Endothelial cell of umbilical vein (primary cell): ENCODE results near the gene CROCC2. TPM values are rescaled to one million over a fixed set of nuclear protein-coding genes. Genes with fewer than 3 reads are reported as not detected.

Source experiments
- BruUV-seq: library from RNA; stranded (reverse); fragments of 400-500 nt; replicated peaks from 2 replicates; lab custom pipeline; 2021; lab: Mats Ljungman, UMichigan
- CTCF ChIA-PET: fragments of 300-600, 350-600 bp; sonication (Branson Sonifier 250); formaldehyde crosslinking; loops from one replicate; lab custom pipeline; 2021; ENCODE audit warnings: antibody characterized with exemption, inconsistent platforms; lab: Charles Lee
- POLR2A ChIA-PET: fragments of 300-600, 350-600 bp; sonication (Branson Sonifier 250); formaldehyde crosslinking; loops from one replicate; lab custom pipeline; 2021; ENCODE audit warnings: antibody characterized with exemption, inconsistent platforms; lab: Charles Lee
- DNase-seq: peaks from one replicate; pipeline ENCODE4 v3.0.0-alpha.2; 2011; ENCODE audit warnings: low read depth, low spot score
- FAIRE-seq: peaks from 2 replicates; lab custom pipeline; 2011; peaks lifted over from hg19 to GRCh38; lab: Jason Lieb, UNC
- H2AFZ ChIP-seq: 2 replicates; pipeline ENCODE4 v1.6.0; 2012; ENCODE audit warnings: low read depth, low read length, control low read depth, inconsistent platforms
- H3K27ac ChIP-seq: 2 replicates; pipeline ENCODE4 v1.5.1; 2011; ENCODE audit warnings: low read depth, mild to moderate bottlenecking, control low read depth, low read length, moderate library complexity; ENCODE audit not compliant: insufficient read depth
- H3K27me3 ChIP-seq, 2 experiments: 2 replicates each; pipeline versions ENCODE4 v1.6.0 to v1.6.1; 2011; ENCODE audit warnings: low read length in 2 of 2, mixed read lengths in 1 of 2; ENCODE audit not compliant: control insufficient read depth in 2 of 2, insufficient read depth in 2 of 2
- H3K36me3 ChIP-seq, 2 experiments: 2 replicates in 1 of 2; 3 replicates in 1 of 2; pipeline ENCODE4 v1.5.1; 2011; ENCODE audit warnings: low read length in 2 of 2, mild to moderate bottlenecking in 1 of 2, moderate library complexity in 1 of 2; ENCODE audit not compliant: control insufficient read depth in 2 of 2, insufficient read depth in 2 of 2; ENCODE audit errors: extremely low read depth in 1 of 2
- H3K4me1 ChIP-seq: 3 replicates; pipeline ENCODE4 v1.5.1; 2011; ENCODE audit warnings: mild to moderate bottlenecking, low read length; ENCODE audit not compliant: control insufficient read depth, insufficient read depth; ENCODE audit errors: extremely low read depth
- H3K4me2 ChIP-seq: 2 replicates; pipeline ENCODE4 v1.6.1; 2011; ENCODE audit warnings: low read length, control low read depth, mixed read lengths; ENCODE audit not compliant: insufficient read depth
- H3K4me3 ChIP-seq, 3 experiments: fragments of 200-600 bp in 1 of 3; sonication (generic), shearing (Covaris generic) in 1 of 3; replicated peaks in 1 of 3; 2 replicates each; pipeline ENCODE4 v1.5.1; 2011 to 2016; ENCODE audit warnings: control low read depth in 3 of 3, low read length in 3 of 3, mild to moderate bottlenecking in 2 of 3, inconsistent platforms in 1 of 3, low read depth in 1 of 3, moderate library complexity in 1 of 3; ENCODE audit not compliant: insufficient read depth in 1 of 3
- H3K79me2 ChIP-seq: 2 replicates; pipeline ENCODE4 v1.6.0; 2012; ENCODE audit warnings: low read length, inconsistent platforms; ENCODE audit not compliant: control insufficient read depth, insufficient read depth
- H3K9ac ChIP-seq: replicated peaks from 2 replicates; pipeline ENCODE3; 2011; ENCODE audit warnings: low read length, control low read depth; ENCODE audit not compliant: insufficient read depth; ENCODE audit errors: extremely low read depth
- H3K9me1 ChIP-seq: replicated peaks from 3 replicates; pipeline ENCODE4 v1.6.0; 2011; ENCODE audit warnings: mild to moderate bottlenecking, low read length; ENCODE audit not compliant: control insufficient read depth, insufficient read depth; ENCODE audit errors: extremely low read depth
- H3K9me3 ChIP-seq: replicated peaks from 2 replicates; pipeline ENCODE4 v1.5.1; 2012; ENCODE audit warnings: low read length, inconsistent platforms; ENCODE audit not compliant: control insufficient read depth, insufficient read depth
- H4K20me1 ChIP-seq: replicated peaks from 2 replicates; pipeline ENCODE3; 2011; ENCODE audit warnings: mild to moderate bottlenecking, low read length; ENCODE audit not compliant: control insufficient read depth, insufficient read depth; ENCODE audit errors: extremely low read depth
- EZH2 ChIP-seq: IDR thresholded peaks from 2 replicates; pipeline ENCODE4 v1.6.1; 2012; ENCODE audit warnings: borderline replicate concordance, low read depth, mild to moderate bottlenecking, moderate library complexity, low read length, inconsistent platforms; ENCODE audit not compliant: severe bottlenecking
- GATA2 ChIP-seq: IDR thresholded peaks from 2 replicates; pipeline ENCODE4 v1.7.0; 2011; ENCODE audit warnings: low read depth, mild to moderate bottlenecking, moderate library complexity, mixed read lengths, low read length; ENCODE audit not compliant: insufficient read length, insufficient read depth
- JUN ChIP-seq: IDR thresholded peaks from 2 replicates; pipeline ENCODE4 v1.6.1; 2011; ENCODE audit warnings: borderline replicate concordance, low read depth; ENCODE audit not compliant: insufficient read length, insufficient read depth
- POLR2A ChIP-seq: IDR thresholded peaks from 2 replicates; pipeline ENCODE4 v1.6.1; 2012; ENCODE audit warnings: low read depth, mild to moderate bottlenecking, control low read depth, low read length
- POLR2AphosphoS5 ChIP-seq: IDR thresholded peaks from 2 replicates; pipeline ENCODE4 v1.6.1; 2012; ENCODE audit warnings: low read depth, mild to moderate bottlenecking, control low read depth, low read length, moderate library complexity; ENCODE audit not compliant: insufficient read depth
- dilution Hi-C: fragments of 300-500 bp; cut with MboI; formaldehyde crosslinking; loops from one replicate; pipeline ENCODE4 v1.15.0; 2019; ENCODE audit warnings: low sequenced_read_pairs; ENCODE audit not compliant: extremely low pct_ligation_motif_present
- intact Hi-C: fragments of 100-400 bp; cut with micrococcal nuclease; formaldehyde crosslinking; loops from one replicate; pipeline ENCODE4 v1.10.0; 2022
- polyA plus RNA-seq, 4 experiments: library from polyadenylated mRNA; depleted of rRNA in 3 of 4; stranded (reverse) in 3 of 4; unstranded in 1 of 4; fragments of >200 nt; gene quantifications; 2 replicates each; pipeline versions ENCODE4 v1.2.1 to v1.2.3, GENCODE V29; 2011 to 2012; ENCODE audit warnings: missing spikeins in 1 of 4
- total RNA-seq: library from RNA; stranded (reverse); gene quantifications from 2 replicates; pipeline ENCODE4 v1.2.3, GENCODE V29; 2021
- TF ChIP-seq, protein P1 (sequence below), 2 donors: IDR thresholded peaks; 1 replicate in 1 of 2; 2 replicates in 1 of 2; pipeline ENCODE4 v1.5.1; 2011; ENCODE audit warnings: low read length in 2 of 2, mild to moderate bottlenecking in 2 of 2, moderate library complexity in 2 of 2, control low read depth in 1 of 2, inconsistent platforms in 1 of 2, low read depth in 1 of 2; ENCODE audit not compliant: insufficient read depth in 1 of 2; ENCODE audit errors: extremely low read depth in 1 of 2

Gene CROCC2
- total and polyA plus RNA-seq, 2 donors (not counting 3 experiments of a cell fraction or from before 2014, with no cell fraction given) = not detected

DNA sequence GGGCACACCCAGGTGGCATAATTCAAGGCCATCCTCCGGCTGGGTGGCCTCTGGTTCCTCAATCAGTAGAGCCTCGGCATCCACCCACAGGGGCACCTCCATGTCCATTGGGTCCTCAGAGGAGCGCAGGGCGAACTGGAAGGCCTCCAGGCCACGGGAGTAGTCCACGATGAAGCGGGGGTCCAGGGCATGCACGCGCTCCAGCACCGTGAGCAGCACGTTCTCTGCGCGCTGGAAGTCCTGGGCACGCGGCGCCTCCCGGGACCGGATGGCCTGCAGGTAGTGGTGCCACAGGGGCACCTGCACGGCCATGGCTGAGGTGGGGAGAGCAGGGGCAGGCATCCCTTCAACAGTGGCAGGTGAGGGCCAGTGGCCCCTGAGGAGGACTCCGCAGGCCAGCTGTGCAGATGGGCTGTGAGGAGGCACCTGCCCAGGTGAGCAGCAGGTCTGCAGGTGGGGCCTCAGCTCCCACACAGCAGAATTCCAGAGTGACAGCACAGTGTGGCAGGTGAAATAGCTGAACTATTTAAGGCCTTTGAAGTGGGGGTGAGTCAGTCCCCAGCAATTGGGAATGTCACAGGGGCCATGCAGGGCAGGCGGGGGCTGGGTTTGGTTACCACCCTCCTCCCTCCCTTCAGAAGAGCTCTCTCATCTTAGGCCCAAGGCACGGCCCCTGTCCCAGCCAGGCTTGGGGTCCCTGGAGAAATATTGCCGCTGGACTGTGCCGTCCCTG is 10.3 kb upstream of the CROCC2 start, which contains the start of gene MAB21L4:
MAB21L4 (minus strand) TSS at position 501 of the 733 bp plus-strand sequence; CDS start at position 342, 159 bp downstream.
- Histone ChIP-seq H3K4me3 (no peak within 1 kb of the TSS), H3K27me3 (no peaks in the 10 kb centered on the region), H3K4me1 (peaks cover 11% of the 10 kb centered on the region), H3K9ac (no peak within 1 kb of the TSS), H3K4me2 (no peak within 1 kb of the TSS), H4K20me1 (no peaks in the 10 kb centered on the region), H3K36me3 (no peaks in the 10 kb centered on the region), H3K9me1 (no peaks in the 10 kb centered on the region), H3K27ac (no peak within 1 kb of the TSS), H2AFZ (no peak within 1 kb of the TSS), H3K9me3 (no peaks in the 10 kb centered on the region), H3K79me2 (no peaks in the 10 kb centered on the region)
- CTCF ChIA-PET = interaction anchor here (1.1 to 4.6 kb wide), 3 partner anchors 17 to 29 kb away, joined by 4 to 40 read pairs (median 4); no protein-coding TSS in a partner anchor
- TF ChIP-seq POLR2AphosphoS5 (no peak), GATA2 (no peak), JUN (no peak), POLR2A (no peak), EZH2 (no peak)
- TF ChIP-seq, protein P1, sequence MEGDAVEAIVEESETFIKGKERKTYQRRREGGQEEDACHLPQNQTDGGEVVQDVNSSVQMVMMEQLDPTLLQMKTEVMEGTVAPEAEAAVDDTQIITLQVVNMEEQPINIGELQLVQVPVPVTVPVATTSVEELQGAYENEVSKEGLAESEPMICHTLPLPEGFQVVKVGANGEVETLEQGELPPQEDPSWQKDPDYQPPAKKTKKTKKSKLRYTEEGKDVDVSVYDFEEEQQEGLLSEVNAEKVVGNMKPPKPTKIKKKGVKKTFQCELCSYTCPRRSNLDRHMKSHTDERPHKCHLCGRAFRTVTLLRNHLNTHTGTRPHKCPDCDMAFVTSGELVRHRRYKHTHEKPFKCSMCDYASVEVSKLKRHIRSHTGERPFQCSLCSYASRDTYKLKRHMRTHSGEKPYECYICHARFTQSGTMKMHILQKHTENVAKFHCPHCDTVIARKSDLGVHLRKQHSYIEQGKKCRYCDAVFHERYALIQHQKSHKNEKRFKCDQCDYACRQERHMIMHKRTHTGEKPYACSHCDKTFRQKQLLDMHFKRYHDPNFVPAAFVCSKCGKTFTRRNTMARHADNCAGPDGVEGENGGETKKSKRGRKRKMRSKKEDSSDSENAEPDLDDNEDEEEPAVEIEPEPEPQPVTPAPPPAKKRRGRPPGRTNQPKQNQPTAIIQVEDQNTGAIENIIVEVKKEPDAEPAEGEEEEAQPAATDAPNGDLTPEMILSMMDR (IDR thresholded peaks at IDR 0.05; ENCODE audit: extremely low read depth in 1 of 2, insufficient read depth in 1 of 2, low read depth in 1 of 2, low read length in 2 of 2) = no peak
- intact Hi-C loops (no loop called here), dilution Hi-C loops (no loop called here)
- DNase-seq = no peak
- no TSS peak for BruUV-seq
- POLR2A ChIA-PET = no interaction called here
- FAIRE-seq = no peak
